SKM-1 treated with dmso at 0.1 percent for 144 hours (cell line): Measurements from ENCODE around the gene AMPD3.

ENCODE experiments used
- DNase-seq: peaks from one replicate; lab custom pipeline; 2025; ENCODE audit not compliant: unreplicated experiment; lab: John Stamatoyannopoulos, UW

AMPD3 gene

DNA sequence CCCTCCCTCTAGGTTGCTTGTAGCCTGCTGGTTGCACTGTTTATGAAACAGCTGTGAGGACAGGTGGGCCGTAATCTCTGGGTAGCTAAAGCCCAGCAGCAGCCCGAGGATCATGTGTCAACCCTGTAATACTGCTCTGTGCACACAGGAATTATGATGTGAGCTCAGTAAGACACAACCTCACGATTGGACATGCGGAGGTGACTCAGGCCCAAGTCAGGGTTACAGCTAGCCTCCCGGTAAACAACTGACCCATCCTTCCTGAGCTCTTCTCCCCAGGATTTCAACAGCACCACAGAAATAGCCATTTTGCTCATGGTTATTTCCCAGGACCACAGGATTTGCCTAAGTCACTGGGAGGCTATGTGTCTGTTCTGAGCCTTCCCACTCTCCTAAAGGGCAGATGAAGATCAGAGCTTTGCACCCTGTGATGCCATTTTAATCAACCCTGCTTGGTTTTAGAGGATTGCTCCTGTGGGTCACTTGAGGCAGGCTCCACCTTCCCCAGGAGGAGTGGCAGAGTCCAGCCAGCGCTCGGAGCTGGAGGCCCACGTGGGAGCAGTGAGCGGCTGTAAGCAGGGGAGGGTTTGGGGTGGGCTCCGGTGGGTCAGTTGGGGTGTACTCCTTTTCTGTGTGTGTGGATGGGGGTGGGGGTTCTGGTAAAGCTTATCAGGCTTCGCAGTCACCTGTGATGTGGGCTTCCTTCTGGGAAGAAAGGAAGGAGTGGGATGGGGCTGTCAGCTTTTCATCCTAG lies at the start of gene AMPD3:
Gene AMPD3, plus strand, starts transcription at position 387 of the 754 bp plus-strand sequence. CDS start 6,256 bp downstream, outside the sequence.
- DNase-seq = no peak

DNA sequence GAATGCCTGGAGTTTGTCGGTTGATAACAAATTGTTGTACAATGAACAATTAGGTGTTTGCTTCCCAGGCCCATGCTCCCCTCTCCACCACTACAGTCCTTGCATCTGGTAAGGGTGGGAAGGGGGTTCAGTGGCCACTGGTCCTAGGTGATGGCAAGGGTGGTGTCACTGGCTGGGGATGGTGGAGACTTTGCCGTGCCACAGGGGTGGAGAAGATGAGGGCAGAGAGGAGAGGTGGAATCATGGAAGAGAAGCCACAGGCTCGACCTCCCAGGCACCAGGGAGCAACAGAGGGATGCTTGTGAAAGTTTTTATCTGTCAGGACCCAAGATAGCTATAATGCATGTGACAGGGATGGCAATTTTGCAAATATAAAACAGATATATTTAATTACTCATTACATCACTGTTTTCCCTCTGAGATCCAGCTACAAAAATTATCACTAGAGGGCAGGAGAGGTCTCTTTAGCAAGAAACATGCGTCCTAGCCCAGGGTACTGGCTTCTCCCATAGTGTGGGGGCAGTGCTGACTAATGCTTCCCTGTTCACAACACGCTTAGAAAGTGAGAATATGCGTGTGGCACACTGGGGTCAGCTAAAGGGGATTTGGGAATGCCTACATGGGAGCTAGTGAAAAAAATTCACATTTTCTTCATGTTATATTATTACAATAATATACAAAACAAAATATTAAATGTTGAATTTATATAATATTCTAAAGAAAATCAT lies 49.0 kb upstream of the AMPD3 start:
- peak; percentile 88 for DNase-seq

DNA sequence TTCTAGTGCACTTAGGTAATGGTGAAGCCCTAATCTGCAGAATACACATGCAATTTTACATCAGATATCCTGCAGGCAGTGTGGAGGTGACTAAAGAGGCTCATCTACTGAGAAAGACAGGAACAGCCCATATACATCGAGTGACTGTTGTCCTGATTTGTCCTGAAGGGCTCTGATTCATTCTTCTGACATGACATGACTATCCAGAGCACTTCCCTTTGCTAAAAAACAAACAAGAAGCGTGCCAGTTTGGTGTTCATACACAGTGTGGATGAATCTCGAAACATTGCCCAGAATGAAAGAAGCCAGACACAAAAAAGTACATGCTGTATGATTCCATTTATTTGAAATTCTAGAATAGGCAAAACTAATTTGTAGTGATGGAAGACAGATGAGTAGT lies 48.0 kb upstream of the AMPD3 start:
- DNase-seq = no peak

DNA sequence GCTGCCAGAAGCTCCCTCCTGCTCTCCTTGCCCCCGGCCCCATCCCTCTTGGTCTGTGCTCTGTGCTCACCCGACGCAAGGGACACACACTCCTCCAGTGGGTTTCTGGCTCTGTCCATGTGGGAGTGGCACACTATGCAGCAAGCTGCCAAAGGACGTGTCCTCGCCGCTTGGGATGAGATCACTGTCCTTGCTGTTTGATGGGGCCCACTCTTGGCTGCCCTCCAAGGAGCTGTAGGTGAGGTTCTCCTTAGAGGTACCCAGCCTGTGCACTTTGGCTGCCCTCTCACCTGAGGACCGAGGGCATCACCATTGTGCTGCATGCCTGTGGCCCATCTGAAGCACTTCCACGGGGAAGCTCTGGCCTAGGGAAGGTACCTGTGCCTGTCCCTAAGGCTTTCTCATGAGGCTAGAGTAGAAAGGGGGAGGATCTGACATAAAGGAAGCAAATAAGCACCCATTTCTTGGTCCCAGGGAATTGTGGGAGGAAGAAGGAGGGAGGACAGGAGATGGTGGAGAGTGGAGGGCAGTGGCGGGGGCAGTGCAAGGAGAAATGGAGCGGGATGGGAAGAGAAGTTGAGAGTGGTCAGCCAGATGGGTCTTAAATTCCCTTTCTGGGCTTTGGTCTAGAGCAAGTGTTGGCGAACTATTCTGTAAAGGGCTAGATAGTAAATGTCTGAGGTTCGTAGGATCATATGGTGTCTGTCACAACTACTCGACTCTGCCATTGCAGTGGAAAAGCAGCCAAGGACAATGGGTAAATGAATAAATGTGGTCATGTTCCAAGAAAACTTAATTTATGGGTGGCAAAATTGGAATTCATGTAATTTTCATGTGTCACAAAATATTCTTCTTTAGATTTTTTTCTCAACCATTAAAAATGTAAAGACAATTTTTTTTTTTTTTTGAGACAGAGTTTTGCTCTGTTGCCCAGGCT lies 47.0 kb upstream of the AMPD3 start:
- no peak for DNase-seq

DNA sequence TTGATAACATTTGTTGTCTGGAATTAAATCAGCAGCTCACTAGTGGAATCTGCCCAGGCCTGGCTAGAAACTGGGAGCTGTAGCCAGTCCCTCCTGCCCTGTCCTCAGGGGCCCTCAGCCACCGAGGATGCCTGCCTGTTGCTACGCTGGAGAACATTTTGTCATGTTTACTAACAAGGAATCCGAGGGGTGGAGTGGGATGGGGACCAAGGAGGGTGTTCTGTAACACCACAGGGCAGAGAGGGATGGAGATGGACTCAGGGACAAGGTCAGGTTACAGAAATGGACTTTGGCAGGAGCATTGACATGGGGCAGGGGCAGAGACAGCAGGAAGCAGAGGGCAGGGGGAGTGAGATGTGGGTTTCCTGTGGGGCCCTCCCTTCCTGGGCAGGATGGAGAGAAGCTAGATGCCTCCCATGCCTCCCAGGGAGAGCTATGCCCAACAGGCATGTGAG lies 45.8 kb upstream of the AMPD3 start:
- no peak for DNase-seq

DNA sequence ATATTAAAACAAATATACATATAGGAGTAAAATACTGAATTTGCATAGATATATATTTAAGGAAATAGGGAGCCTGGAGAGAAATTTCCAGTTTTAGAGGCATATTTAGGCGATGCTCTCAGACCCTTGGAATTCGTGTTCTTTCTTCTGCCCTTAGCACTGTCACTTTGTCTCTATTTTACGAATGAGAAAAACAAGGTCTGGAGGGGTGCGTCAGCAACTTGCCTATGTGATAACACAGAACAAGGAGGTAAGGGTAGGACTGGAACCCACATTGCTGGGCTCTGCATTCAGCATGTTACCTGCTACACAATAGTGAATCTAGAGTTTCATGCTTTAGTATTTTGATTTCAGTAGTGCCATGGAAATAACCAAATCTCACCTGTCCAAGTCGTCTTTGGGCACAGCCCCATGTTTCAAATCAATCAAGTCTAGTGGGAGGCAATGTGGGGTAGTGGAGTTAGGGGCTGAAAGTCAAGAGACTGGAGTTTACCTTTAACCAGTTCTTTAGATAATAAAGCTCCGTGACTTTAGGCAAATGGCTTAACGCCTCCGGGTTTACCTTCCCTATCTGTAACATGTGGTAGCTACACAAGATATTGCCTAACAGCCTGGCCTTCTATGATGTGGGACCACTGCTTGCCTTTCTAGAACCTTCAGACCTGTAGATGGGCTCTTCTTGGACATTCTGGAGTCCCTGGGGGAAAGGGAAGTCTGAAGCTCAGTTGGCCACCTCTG lies 44.8 kb upstream of the AMPD3 start:
- DNase-seq = no peak

DNA sequence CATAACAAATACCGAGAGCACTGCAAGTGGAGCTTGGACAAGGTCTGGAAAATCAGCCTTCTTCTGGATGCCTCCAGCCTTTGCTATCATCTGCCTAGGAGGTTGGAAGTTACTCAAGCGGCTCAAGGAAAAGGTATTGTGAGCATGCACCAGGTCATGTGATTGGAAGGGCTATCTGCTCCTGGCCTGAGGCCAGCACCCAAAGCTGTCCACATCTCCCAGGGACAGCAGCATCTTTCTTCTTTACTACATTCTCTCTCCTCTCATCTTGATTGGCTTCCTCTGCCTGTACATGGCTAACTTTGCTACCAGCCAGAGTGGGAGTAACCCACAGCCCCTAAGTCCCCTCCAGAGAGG lies 44.2 kb upstream of the AMPD3 start:
- DNase-seq = no peak

DNA sequence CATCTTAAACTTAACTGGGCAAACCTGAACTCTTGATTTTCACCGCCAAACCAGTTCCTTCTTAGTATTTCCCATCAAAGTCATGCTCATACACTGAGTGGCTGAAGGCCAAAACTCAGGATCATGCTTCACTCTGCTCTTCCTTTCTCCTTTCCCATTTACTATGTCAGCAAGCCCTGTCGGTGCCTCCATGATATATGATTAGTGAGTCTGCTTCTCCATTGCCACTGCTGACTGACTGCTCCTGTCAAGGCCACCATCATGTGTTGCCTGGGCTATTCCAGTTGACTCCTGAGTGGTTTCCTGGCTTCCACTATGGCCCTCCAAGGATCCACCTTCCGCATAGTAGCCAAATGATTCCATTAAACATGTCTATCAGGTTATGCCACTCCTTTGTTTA lies 42.8 kb upstream of the AMPD3 start:
- DNase-seq = no peak

DNA sequence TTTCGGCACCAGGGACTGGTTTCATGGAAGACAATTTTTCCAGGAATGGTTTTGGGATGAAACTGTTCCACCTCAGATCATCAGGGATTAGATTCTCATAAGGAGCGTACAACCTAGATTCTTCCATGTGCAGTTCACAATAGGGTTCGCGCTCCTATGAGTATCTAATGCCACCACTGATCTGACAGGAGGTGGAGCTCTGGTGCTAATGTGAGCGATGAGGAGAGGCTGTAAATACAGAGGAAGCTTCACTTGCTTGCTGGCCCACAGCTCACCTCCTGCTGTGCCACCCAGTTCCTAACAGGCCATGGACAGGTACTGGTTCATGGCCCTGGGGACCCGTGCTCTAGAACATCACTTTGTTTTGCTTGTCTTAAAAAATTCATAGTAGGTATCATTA lies 41.8 kb upstream of the AMPD3 start:
- DNase-seq = peak; percentile 42

DNA sequence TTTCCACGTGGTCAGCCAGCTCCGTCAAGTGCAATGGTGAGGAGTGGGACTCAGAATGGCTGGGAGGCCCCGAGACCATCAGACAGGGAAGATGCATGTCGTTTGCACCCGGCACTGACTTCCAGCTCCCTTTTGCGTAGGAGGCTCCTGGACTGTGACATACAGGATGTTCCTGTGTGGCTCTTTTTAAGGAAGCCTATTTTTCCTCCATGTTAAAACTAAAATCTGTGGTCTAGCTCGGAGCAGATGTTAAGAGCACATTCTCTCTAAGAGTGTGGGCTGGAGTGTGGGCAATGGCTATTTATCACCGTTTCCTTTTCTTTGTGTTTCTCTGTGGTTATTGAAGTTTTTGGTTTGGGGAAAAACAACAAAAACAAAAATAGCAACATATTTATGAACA lies 40.9 kb upstream of the AMPD3 start:
- no peak for DNase-seq

DNA sequence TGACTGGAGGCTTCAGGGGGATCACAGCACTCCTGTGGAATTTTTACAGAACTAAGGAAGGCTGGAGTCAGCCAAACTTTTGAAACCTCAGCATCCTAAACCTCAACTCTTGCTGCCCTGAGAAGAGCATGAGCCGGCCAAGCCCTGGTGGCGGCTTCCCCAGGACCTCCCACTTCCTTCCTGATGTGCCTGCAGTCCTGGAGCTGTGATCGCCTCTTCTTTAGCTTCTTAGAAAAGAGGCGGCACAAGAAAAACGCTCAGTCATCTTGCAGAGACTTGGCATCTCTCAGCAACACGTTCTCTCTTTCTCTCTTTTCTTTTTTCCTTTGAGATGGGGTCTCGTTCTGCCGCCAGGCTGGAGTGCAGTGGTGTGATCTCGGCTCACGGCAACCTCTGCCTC lies 40.4 kb upstream of the AMPD3 start:
- peak; percentile 86 for DNase-seq

DNA sequence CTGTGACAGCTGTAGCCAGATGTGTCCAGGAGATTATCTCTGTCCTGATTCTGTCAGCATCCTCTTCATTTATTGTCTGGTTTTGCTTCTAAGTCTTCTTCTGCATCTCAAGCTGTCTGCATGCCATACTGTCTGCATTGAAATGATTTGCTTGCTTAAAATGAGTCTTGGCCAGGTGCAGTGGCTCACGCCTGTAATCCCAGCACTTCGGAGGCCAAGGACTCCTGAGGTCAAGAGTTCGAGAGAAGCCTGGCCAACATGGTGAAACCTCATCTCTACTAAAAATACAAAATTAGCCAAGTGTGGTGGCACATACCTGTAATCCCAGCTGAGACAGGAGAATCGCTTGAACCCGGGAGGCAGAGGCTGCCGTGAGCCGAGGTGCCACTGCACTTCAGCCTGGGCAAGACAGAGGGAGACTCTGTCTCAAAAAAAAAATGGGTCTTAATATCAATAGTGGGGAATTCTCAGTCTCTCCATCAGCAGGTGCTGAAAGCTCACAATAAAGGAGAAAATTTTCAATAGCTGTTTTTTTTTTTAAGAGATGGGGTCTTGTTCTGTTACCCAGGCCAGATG lies 39.2 kb upstream of the AMPD3 start:
- no peak for DNase-seq

DNA sequence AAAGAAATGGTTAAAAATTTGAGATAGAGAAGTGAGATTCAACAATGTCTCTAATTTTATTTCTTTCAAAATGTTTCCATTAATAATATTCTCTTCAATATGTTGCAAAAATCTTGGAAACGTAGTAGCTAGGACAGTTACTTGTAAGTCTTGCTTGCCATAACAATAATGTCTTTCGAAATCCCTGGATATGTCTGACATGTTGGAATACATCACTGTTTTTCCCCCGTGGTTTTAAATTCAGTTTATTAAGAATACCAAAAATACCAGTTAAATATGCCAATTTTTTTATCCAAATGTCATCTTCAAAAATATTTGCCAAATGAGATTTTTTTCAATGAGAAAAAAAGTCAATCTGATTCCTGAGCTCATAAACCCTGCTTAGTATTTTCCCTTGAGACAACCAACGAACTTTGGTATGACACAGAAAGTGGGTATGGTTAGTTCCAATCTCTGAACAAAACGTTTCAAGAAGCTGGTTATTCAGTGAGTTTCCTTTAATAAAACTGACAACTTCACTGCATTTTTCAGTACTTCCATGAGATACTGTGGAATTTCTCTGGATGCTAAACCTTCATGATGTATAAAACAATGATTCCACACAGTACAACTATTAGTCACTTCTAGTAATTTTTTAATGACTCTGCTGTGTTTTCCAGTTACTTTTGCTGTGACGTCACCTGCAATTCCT lies 36.7 kb upstream of the AMPD3 start:
- DNase-seq = no peak

DNA sequence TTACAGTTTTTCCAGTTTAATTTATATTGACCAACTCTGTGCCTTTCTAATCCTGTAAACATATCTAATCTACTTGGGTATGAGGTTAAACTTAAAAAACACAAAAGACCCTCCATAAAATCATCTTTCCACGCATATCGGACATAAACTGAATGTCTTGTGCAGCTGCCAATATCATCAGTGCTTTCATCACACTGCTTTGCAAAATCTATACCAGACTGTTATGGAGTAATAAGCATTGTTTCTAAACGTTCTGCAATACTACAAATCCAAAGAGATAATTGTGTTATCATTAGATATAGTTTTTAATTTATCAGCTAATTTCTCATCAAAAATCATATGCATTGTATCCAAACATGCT lies 36.1 kb upstream of the AMPD3 start:
- DNase-seq = no peak

DNA sequence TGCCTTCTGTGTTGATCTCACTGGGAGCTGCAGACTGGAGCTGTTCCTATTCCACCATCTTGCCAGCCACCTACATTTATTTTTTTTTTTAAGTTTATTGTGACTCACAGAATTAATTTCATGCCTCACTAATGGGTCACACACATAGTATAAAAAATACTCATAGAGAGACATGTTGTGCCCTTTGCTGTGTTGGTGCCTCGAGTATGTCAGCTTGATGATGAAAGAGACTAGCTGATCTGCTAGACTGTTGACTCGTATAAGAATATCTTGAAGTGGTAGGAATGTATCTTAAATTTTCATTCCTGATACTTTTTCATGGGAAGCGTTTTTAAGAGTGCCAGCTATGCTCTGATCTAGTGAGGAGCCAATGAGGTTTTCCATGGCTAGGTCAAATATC lies 28.6 kb upstream of the AMPD3 start:
- DNase-seq = no peak

DNA sequence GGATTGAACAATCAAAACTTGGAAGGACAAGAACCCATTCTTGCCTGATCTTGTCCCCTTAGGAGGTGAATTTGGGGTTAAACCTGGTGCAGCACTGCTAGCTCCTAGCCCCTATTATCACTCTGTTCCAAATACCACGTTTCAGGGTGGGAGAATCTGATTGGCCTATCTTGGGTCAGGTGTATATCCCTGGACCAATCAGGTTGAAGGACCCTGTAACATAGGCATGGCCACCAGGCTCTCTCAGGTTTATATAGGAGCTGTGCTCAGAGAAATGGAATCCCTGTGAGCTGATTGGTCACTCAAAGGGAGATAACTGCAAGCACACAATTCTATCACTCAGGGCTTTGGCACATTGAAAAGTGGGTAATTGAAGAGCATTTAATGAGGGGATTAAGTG lies 26.6 kb upstream of the AMPD3 start:
- DNase-seq = no peak

DNA sequence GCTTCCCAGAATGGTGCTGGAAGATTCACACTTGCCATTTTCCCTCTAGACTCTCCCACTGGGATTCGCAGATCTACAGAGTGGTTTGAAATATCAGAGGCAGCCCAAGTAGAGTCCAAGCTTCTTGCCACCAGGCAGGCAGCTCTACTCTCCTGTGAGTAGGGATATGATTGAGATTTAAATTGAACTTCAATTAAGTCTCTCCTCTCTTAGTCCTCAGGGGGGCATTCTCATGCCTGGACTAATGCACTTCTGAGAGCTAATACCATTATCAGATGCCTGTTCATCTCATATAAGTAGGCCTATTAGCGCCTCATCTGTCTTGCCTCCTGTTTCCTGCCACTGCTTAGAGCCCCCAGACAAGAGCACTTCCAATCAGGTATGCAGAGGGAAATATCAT lies 25.5 kb upstream of the AMPD3 start:
- DNase-seq = no peak

DNA sequence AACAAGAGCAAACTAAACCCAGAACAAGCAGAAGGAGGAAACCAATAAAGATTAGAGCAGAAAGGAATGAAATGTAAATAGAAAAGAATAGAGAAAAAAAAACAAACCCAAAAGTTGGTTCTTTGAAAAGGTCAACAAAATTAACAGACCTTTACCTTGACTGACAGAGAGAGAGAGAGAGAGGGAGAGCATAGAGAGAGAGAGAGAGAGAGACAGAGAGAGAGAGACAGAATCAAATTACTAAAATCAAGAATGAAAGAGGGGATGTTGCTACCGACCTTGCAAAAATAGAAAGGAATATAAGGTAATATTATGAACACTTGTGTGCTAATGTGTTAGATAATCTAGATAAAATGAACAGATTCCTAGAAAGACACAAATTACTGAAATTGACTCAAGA lies 22.6 kb upstream of the AMPD3 start:
- DNase-seq = no peak

DNA sequence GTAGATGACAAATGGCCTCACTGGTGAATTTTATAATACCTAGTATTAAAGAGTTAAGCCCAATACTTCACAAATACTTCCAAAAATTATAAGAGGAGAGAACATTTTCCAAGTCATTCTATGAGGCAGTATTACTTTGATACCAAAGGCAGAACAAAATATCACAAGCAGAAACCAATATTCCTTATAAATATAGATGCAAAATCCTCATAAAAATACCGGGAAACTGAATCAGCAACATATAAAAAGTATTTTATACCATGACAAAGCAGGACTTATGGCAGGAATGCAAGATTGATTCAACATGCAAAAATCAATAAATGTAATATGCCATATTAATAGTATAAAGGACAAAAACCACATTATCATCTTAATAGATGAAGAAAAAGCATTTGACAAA lies 22.1 kb upstream of the AMPD3 start:
- DNase-seq = no peak

DNA sequence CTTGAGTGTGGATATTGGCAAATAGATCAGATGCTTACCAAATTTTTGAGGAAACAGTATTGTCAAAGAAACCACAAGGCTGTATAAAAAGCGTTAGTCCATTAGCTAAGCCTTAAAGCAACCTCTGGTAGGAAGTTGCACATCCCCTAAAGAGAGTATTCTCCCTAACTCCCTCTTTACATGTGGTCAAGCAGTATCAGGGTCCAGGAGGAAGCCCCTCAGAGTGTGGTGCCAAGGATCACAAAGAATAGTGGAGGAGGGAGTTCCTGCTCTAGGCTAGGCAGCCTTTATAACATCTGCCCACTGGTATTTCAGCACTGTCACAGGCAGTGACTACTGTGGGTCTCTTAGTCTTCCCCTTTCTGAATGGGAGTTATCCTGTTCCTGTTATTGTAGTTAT lies 18.8 kb upstream of the AMPD3 start:
- peak; percentile 97 for DNase-seq
